Neuronal stem cell (in vitro differentiated cells): ENCODE results near the gene TOP1.

Experiments used
- DNase-seq: peaks from one replicate; pipeline ENCODE4 v3.0.0-alpha.2; 2013; ENCODE audit warnings: low spot score
- H2AFZ ChIP-seq: one replicate; pipeline ENCODE4 v1.6.1; 2013; ENCODE audit warnings: mild to moderate bottlenecking, low read length, inconsistent platforms
- H2AK5ac ChIP-seq: 2 replicates; pipeline ENCODE4 v1.6.1; 2013; ENCODE audit warnings: low read depth, mild to moderate bottlenecking, inconsistent platforms, low read length, moderate library complexity, mixed read lengths
- H2BK120ac ChIP-seq: 2 replicates; pipeline ENCODE4 v1.6.1; 2013; ENCODE audit warnings: low read depth, mild to moderate bottlenecking, inconsistent platforms, low read length, moderate library complexity, mixed read lengths
- H2BK12ac ChIP-seq: one replicate; pipeline ENCODE4 v1.6.1; 2013; ENCODE audit warnings: low read length, inconsistent platforms
- H2BK15ac ChIP-seq: 2 replicates; pipeline ENCODE4 v1.6.1; 2013; ENCODE audit warnings: mild to moderate bottlenecking, low read length, inconsistent platforms, mixed read lengths
- H2BK5ac ChIP-seq: one replicate; pipeline ENCODE4 v1.6.1; 2013; ENCODE audit warnings: inconsistent platforms, mild to moderate bottlenecking, low read length, moderate library complexity
- H3K14ac ChIP-seq: one replicate; pipeline ENCODE4 v1.6.1; 2013; ENCODE audit warnings: low read length, inconsistent platforms
- H3K18ac ChIP-seq: 2 replicates; pipeline ENCODE4 v1.6.1; 2013; ENCODE audit warnings: low read length, inconsistent platforms
- H3K23ac ChIP-seq: 2 replicates; pipeline ENCODE4 v1.6.1; 2013; ENCODE audit warnings: low read depth, mild to moderate bottlenecking, mixed read lengths, low read length, inconsistent platforms; ENCODE audit not compliant: poor library complexity
- H3K27ac ChIP-seq: replicated peaks from 3 replicates; pipeline ENCODE4 v1.5.1; 2013; ENCODE audit warnings: low read length, inconsistent platforms
- H3K27me3 ChIP-seq, 3 experiments: 2 replicates each; pipeline ENCODE4 v1.6.1; 2013; ENCODE audit warnings: low read length in 3 of 3, mild to moderate bottlenecking in 2 of 3, inconsistent platforms in 1 of 3, low read depth in 1 of 3, mixed read lengths in 1 of 3, moderate library complexity in 1 of 3; ENCODE audit not compliant: control insufficient read depth in 3 of 3, insufficient read depth in 3 of 3
- H3K36me3 ChIP-seq, 2 donors: replicated peaks in 1 of 2; 2 replicates each; pipeline ENCODE4 v1.6.1; 2013; ENCODE audit warnings: low read length in 2 of 2; ENCODE audit not compliant: control insufficient read depth in 2 of 2, insufficient read depth in 2 of 2
- H3K4ac ChIP-seq: 2 replicates; pipeline ENCODE4 v1.6.1; 2013; ENCODE audit warnings: inconsistent platforms, mild to moderate bottlenecking, low read length, moderate library complexity
- H3K4me1 ChIP-seq, 2 donors: 1 replicate in 1 of 2; 2 replicates in 1 of 2; pipeline ENCODE4 v1.6.1; 2013; ENCODE audit warnings: low read length in 2 of 2, low read depth in 1 of 2; ENCODE audit not compliant: control insufficient read depth in 2 of 2, insufficient read depth in 1 of 2
- H3K4me2 ChIP-seq: one replicate; pipeline ENCODE4 v1.6.1; 2013; ENCODE audit warnings: mild to moderate bottlenecking, low read length, inconsistent platforms; ENCODE audit not compliant: insufficient read depth, poor library complexity, severe bottlenecking
- H3K4me3 ChIP-seq, 2 donors: 2 replicates each; pipeline ENCODE4 v1.5.1; 2013; ENCODE audit warnings: low read length in 2 of 2, mild to moderate bottlenecking in 2 of 2, inconsistent platforms in 1 of 2, moderate library complexity in 1 of 2
- H3K79me1 ChIP-seq: one replicate; pipeline ENCODE4 v1.6.1; 2013; ENCODE audit warnings: low read depth, mild to moderate bottlenecking, inconsistent platforms, low read length, moderate library complexity
- H3K9ac ChIP-seq: one replicate; pipeline ENCODE4 v1.6.1; 2013; ENCODE audit warnings: mild to moderate bottlenecking, low read depth, low read length, inconsistent platforms; ENCODE audit not compliant: poor library complexity
- H3K9me3 ChIP-seq, 2 donors: replicated peaks in 1 of 2; 2 replicates each; pipeline versions ENCODE3 to v1.6.1; 2013; ENCODE audit warnings: low read length in 2 of 2, mild to moderate bottlenecking in 2 of 2, inconsistent platforms in 1 of 2, low read depth in 1 of 2, mixed read lengths in 1 of 2, moderate library complexity in 1 of 2; ENCODE audit not compliant: control insufficient read depth in 2 of 2, insufficient read depth in 1 of 2
- H4K8ac ChIP-seq: one replicate; pipeline ENCODE4 v1.6.1; 2013; ENCODE audit warnings: low read depth, mild to moderate bottlenecking, inconsistent platforms, low read length, moderate library complexity
- H4K91ac ChIP-seq: one replicate; pipeline ENCODE4 v1.6.1; 2013; ENCODE audit warnings: low read length, low read depth, mild to moderate bottlenecking, inconsistent platforms; ENCODE audit not compliant: poor library complexity
- WGBS, 2 donors: extraction: QIAGEN DNeasy Blood & Tissue Kit; methylation state at CpG; one replicate each; pipeline ENCODE4 v1.1.7; 2013; ENCODE audit warnings: missing lambda C conversion rate in 2 of 2, mixed read lengths in 1 of 2; ENCODE audit not compliant: insufficient read length in 2 of 2, insufficient replicate concordance in 1 of 2; ENCODE audit errors: extremely low coverage in 2 of 2; 5-methylcytosine and 5-hydroxymethylcytosine counted together

TOP1 gene

GRCh38 chr20:41162396-41162795, 133.8 kb downstream of the TOP1 start:
- H2BK15ac ChIP-seq = no peak overlapping the region
- no peak overlapping the region for H2AK5ac ChIP-seq
- H2BK12ac ChIP-seq = no peak overlapping the region
- no peak overlapping the region for H2BK120ac ChIP-seq
- H3K4me3 ChIP-seq = no peak overlapping the region
- H3K23ac ChIP-seq = no peak overlapping the region
- H3K14ac ChIP-seq = no peak overlapping the region
- H3K79me1 ChIP-seq = peaks cover 22% of the 10 kb centered on the region
- no peak overlapping the region for H3K18ac ChIP-seq
- H3K9me3 ChIP-seq = peaks cover 0 to 2% of the 10 kb centered on the region in 2 donors
- no peak for DNase-seq
- no peak overlapping the region for H2BK5ac ChIP-seq
- WGBS, 2 donors = no CpG with 5 or more reads among the region's 11 CpGs
- H3K4me1 ChIP-seq = peaks cover 0 to 2% of the 10 kb centered on the region in 2 donors
- no peak overlapping the region for H3K27ac ChIP-seq
- no peak overlapping the region for H3K4ac ChIP-seq
- H3K27me3 ChIP-seq = no peaks in the 10 kb centered on the region
- no peak overlapping the region for H3K4me2 ChIP-seq
- H3K36me3 ChIP-seq = peaks cover 65 to 99% of the 10 kb centered on the region in 2 donors
- H2AFZ ChIP-seq = no peak overlapping the region
- no peak overlapping the region for H4K8ac ChIP-seq
- no peak overlapping the region for H3K9ac ChIP-seq
- no peak overlapping the region for H4K91ac ChIP-seq

- Histone ChIP-seq H2BK120ac (no peak overlapping the region), H2BK12ac (no peak overlapping the region), H3K36me3 (peaks cover 77 to 100% of the 10 kb centered on the region in 2 donors), H3K18ac (no peak overlapping the region), H3K27me3 (no peaks in the 10 kb centered on the region), H3K27ac (no peak overlapping the region), H3K4ac (no peak overlapping the region), H3K4me2 (no peak overlapping the region), H2BK5ac (no peak overlapping the region), H3K79me1 (peaks cover 16% of the 10 kb centered on the region), H3K14ac (no peak overlapping the region), H3K9me3 (peaks cover 0 to 2% of the 10 kb centered on the region in 2 donors), H2AFZ (no peak overlapping the region), H4K8ac (no peak overlapping the region), H4K91ac (no peak overlapping the region), H3K4me1 (no peaks in the 10 kb centered on the region), H2AK5ac (no peak overlapping the region), H3K23ac (no peak overlapping the region), H2BK15ac (no peak overlapping the region), H3K4me3 (no peak overlapping the region), H3K9ac (no peak overlapping the region)
- no CpG with 5 or more reads among the region's 11 CpGs for WGBS, 2 donors
- DNase-seq = no peak
Measured at GRCh38 chr20:41163821-41164220, 135.2 kb downstream of the TOP1 start.

- Histone ChIP-seq H4K8ac (no peak overlapping the region), H3K79me1 (peaks cover 11% of the 10 kb centered on the region), H3K9me3 (peaks cover 0 to 2% of the 10 kb centered on the region in 2 donors), H3K18ac (no peak overlapping the region), H4K91ac (no peak overlapping the region), H2AK5ac (no peak overlapping the region), H3K27me3 (no peaks in the 10 kb centered on the region), H3K4me3 (peak overlapping the region in 1 of 2 donors; percentile 12), H3K36me3 (peaks cover 84 to 100% of the 10 kb centered on the region in 2 donors), H3K9ac (no peak overlapping the region), H2BK12ac (no peak overlapping the region), H3K4me2 (no peak overlapping the region), H2AFZ (no peak overlapping the region), H3K27ac (no peak overlapping the region), H3K14ac (no peak overlapping the region), H3K23ac (peak overlapping the region; percentile 52), H3K4me1 (no peaks in the 10 kb centered on the region), H3K4ac (no peak overlapping the region), H2BK5ac (peak overlapping the region; percentile 19), H2BK120ac (no peak overlapping the region), H2BK15ac (no peak overlapping the region)
- no CpG with 5 or more reads among the region's 24 CpGs for WGBS, 2 donors
- no peak for DNase-seq
Measured at GRCh38 chr20:41165001-41165882, 136.6 kb downstream of the TOP1 start.

GRCh38 chr20:41166201-41167117, 137.8 kb downstream of the TOP1 start:
- Histone ChIP-seq H3K18ac (no peak overlapping the region), H3K9me3 (peaks cover 0 to 2% of the 10 kb centered on the region in 2 donors), H3K27ac (no peak overlapping the region), H3K4me3 (no peak overlapping the region), H3K27me3 (no peaks in the 10 kb centered on the region), H3K4me2 (no peak overlapping the region), H3K23ac (no peak overlapping the region), H2BK12ac (no peak overlapping the region), H2BK120ac (no peak overlapping the region), H3K4me1 (no peaks in the 10 kb centered on the region), H3K36me3 (peaks cover 87 to 98% of the 10 kb centered on the region in 2 donors), H3K4ac (no peak overlapping the region), H4K91ac (no peak overlapping the region), H4K8ac (no peak overlapping the region), H2BK15ac (no peak overlapping the region), H2AFZ (no peak overlapping the region), H3K14ac (no peak overlapping the region), H3K79me1 (peaks cover 11% of the 10 kb centered on the region), H2AK5ac (no peak overlapping the region), H3K9ac (no peak overlapping the region), H2BK5ac (no peak overlapping the region)
- no peak for DNase-seq
- WGBS, 2 donors = no CpG with 5 or more reads among the region's 27 CpGs
